ENCODE measurements around the gene HEATR9.

HEATR9 gene

GRCh38 chr17:35914354-35914753 lies 45.7 kb upstream of the HEATR9 start:
- Histone ChIP-seq H3K36me3 (ENCODE audit: insufficient read depth, low read length) (no peaks in the 10 kb centered on the region), H3K9ac (ENCODE audit: low read depth, low read length) (no peak overlapping the region), H3K9me3 (ENCODE audit: insufficient read depth, low read length, severe bottlenecking) (no peaks in the 10 kb centered on the region), H3K4me1 (ENCODE audit: insufficient read depth, low read length) (no peaks in the 10 kb centered on the region), H3K27me3 (ENCODE audit: insufficient read depth, low read length, poor library complexity) (peaks cover 2% of the 10 kb centered on the region), H3K27ac (ENCODE audit: low read length) (no peak overlapping the region), H4K20me1 (ENCODE audit: insufficient read depth, low read length) (no peaks in the 10 kb centered on the region), H2AFZ (ENCODE audit: low read depth, low read length) (no peak overlapping the region), H3K79me2 (ENCODE audit: insufficient read depth, low read length) (no peaks in the 10 kb centered on the region), H3K4me2 (ENCODE audit: insufficient read depth, low read length) (no peak overlapping the region), H3K4me3 (ENCODE audit: low read depth in 1 of 2, low read length in 2 of 2) (no peak overlapping the region)
- DNase-seq: no peak
- ATAC-seq (ENCODE audit: insufficient read depth, low read depth): no peak
- no peak for TF ChIP-seq EZH2 (IDR thresholded peaks at IDR 0.05; ENCODE audit: borderline replicate concordance, low read depth, low read length, severe bottlenecking)
- no peak for TF ChIP-seq CTCF (IDR thresholded peaks at IDR 0.05; ENCODE audit: borderline replicate concordance, extremely low read depth, low read length, poor library complexity, severe bottlenecking)

- Histone ChIP-seq H2AFZ (ENCODE audit: low read depth, low read length) (no peak overlapping the region), H3K9ac (ENCODE audit: low read depth, low read length) (no peak overlapping the region), H3K36me3 (ENCODE audit: insufficient read depth, low read length) (no peaks in the 10 kb centered on the region), H3K27ac (ENCODE audit: low read length) (no peak overlapping the region), H3K4me2 (ENCODE audit: insufficient read depth, low read length) (no peak overlapping the region), H4K20me1 (ENCODE audit: insufficient read depth, low read length) (no peaks in the 10 kb centered on the region), H3K9me3 (ENCODE audit: insufficient read depth, low read length, severe bottlenecking) (no peaks in the 10 kb centered on the region), H3K27me3 (ENCODE audit: insufficient read depth, low read length, poor library complexity) (peaks cover under 1% of the 10 kb centered on the region), H3K4me3 (ENCODE audit: low read depth in 1 of 2, low read length in 2 of 2) (no peak overlapping the region), H3K4me1 (ENCODE audit: insufficient read depth, low read length) (no peaks in the 10 kb centered on the region), H3K79me2 (ENCODE audit: insufficient read depth, low read length) (no peaks in the 10 kb centered on the region)
- DNase-seq: no peak
- TF ChIP-seq EZH2 (IDR thresholded peaks at IDR 0.05; ENCODE audit: borderline replicate concordance, low read depth, low read length, severe bottlenecking) (no peak), CTCF (IDR thresholded peaks at IDR 0.05; ENCODE audit: borderline replicate concordance, extremely low read depth, low read length, poor library complexity, severe bottlenecking) (no peak)
- ATAC-seq (ENCODE audit: insufficient read depth, low read depth): no peak
Observed at GRCh38 chr17:35913609-35914008, 44.9 kb upstream of the HEATR9 start.

GRCh38 chr17:35912942-35913341 lies 44.3 kb upstream of the HEATR9 start:
- Histone ChIP-seq H3K27me3 (ENCODE audit: insufficient read depth, low read length, poor library complexity) (no peaks in the 10 kb centered on the region), H3K9ac (ENCODE audit: low read depth, low read length) (no peak overlapping the region), H2AFZ (ENCODE audit: low read depth, low read length) (no peak overlapping the region), H3K9me3 (ENCODE audit: insufficient read depth, low read length, severe bottlenecking) (no peaks in the 10 kb centered on the region), H3K4me2 (ENCODE audit: insufficient read depth, low read length) (no peak overlapping the region), H3K4me3 (ENCODE audit: low read depth in 1 of 2, low read length in 2 of 2) (no peak overlapping the region), H4K20me1 (ENCODE audit: insufficient read depth, low read length) (no peaks in the 10 kb centered on the region), H3K4me1 (ENCODE audit: insufficient read depth, low read length) (no peaks in the 10 kb centered on the region), H3K79me2 (ENCODE audit: insufficient read depth, low read length) (no peaks in the 10 kb centered on the region), H3K27ac (ENCODE audit: low read length) (no peak overlapping the region), H3K36me3 (ENCODE audit: insufficient read depth, low read length) (no peaks in the 10 kb centered on the region)
- DNase-seq (no peak), ATAC-seq (ENCODE audit: insufficient read depth, low read depth) (no peak)
- TF ChIP-seq EZH2 (IDR thresholded peaks at IDR 0.05; ENCODE audit: borderline replicate concordance, low read depth, low read length, severe bottlenecking) (no peak), CTCF (IDR thresholded peaks at IDR 0.05; ENCODE audit: borderline replicate concordance, extremely low read depth, low read length, poor library complexity, severe bottlenecking) (no peak)

- H3K9me3 ChIP-seq (ENCODE audit: insufficient read depth, low read length, severe bottlenecking): no peaks in the 10 kb centered on the region
- no peak for TF ChIP-seq EZH2 (IDR thresholded peaks at IDR 0.05; ENCODE audit: borderline replicate concordance, low read depth, low read length, severe bottlenecking)
- TF ChIP-seq CTCF (IDR thresholded peaks at IDR 0.05; ENCODE audit: borderline replicate concordance, extremely low read depth, low read length, poor library complexity, severe bottlenecking): no peak
- H3K27me3 ChIP-seq (ENCODE audit: insufficient read depth, low read length, poor library complexity): no peaks in the 10 kb centered on the region
- ATAC-seq (ENCODE audit: insufficient read depth, low read depth) (no peak), DNase-seq (no peak)
- H3K36me3 ChIP-seq (ENCODE audit: insufficient read depth, low read length): no peaks in the 10 kb centered on the region
- H3K4me1 ChIP-seq (ENCODE audit: insufficient read depth, low read length): no peaks in the 10 kb centered on the region
- no peak overlapping the region for H2AFZ ChIP-seq (ENCODE audit: low read depth, low read length)
- H3K79me2 ChIP-seq (ENCODE audit: insufficient read depth, low read length): no peaks in the 10 kb centered on the region
- no peak overlapping the region for H3K27ac ChIP-seq (ENCODE audit: low read length)
- H4K20me1 ChIP-seq (ENCODE audit: insufficient read depth, low read length): no peaks in the 10 kb centered on the region
- H3K9ac ChIP-seq (ENCODE audit: low read depth, low read length): no peak overlapping the region
- no peak overlapping the region for H3K4me2 ChIP-seq (ENCODE audit: insufficient read depth, low read length)
- no peak overlapping the region for H3K4me3 ChIP-seq (ENCODE audit: low read depth in 1 of 2, low read length in 2 of 2)
Observed at GRCh38 chr17:35912339-35912912, 43.7 kb upstream of the HEATR9 start.

Measured in DND-41 (cell line).